K562 (cell line): ENCODE measurements around the gene SPATS2. TPM values are rescaled to one million over a fixed set of nuclear protein-coding genes. Genes with fewer than 3 reads are reported as not detected.

Experiments used
- ATAC-seq: fragments of 200-7000 bp; cut with Tn5 transposase; 3 replicates; pipeline ENCODE4 v1.9.1; 2020; ENCODE audit warnings: moderate library complexity
- BruUV-seq: library from RNA; stranded (reverse); fragments of 400-500 nt; replicated peaks from 2 replicates; lab custom pipeline; 2021; lab: Mats Ljungman, UMichigan
- CTCF ChIA-PET: fragments of 300-600 bp; formaldehyde crosslinking; extraction: SDS; loops from one replicate; lab custom pipeline; 2021; ENCODE audit warnings: low intra/inter-chr PET ratio; lab: Yijun Ruan, JAX
- POLR2A ChIA-PET: fragments of 300-600, 350-650 bp; sonication (Branson Sonifier 250); formaldehyde crosslinking; extraction: SDS; loops from one replicate; lab custom pipeline; 2021; ENCODE audit warnings: antibody characterized with exemption, inconsistent platforms; lab: Yijun Ruan, JAX
- DNase-seq, 4 experiments: peaks; one replicate each; pipeline versions ENCODE4 v3.0.0 to v3.0.0-alpha.2; 2011 to 2018; ENCODE audit warnings: low spot score in 3 of 4, mixed read lengths in 3 of 4; ENCODE audit errors: extremely low read depth in 1 of 4
- FAIRE-seq: peaks from 2 replicates; lab custom pipeline; 2011; peaks lifted over from hg19 to GRCh38; lab: Jason Lieb, UNC
- H2AFZ ChIP-seq: 2 replicates; pipeline ENCODE4 v1.6.0; 2011; ENCODE audit warnings: low read depth, low read length, control low read depth, inconsistent platforms
- H3K27ac ChIP-seq: fragments of 200-600 bp; 3 replicates; pipeline ENCODE4 v1.8.0; 2011; ENCODE audit warnings: low read depth, mild to moderate bottlenecking, control low read depth, inconsistent platforms, low read length, moderate library complexity, mixed read lengths; ENCODE audit errors: extremely low read depth
- H3K27me3 ChIP-seq, 2 experiments: fragments of 300-600 bp in 1 of 2; 2 replicates in 1 of 2; 3 replicates in 1 of 2; pipeline versions ENCODE4 v1.6.0 to v1.8.0; 2011; ENCODE audit warnings: inconsistent platforms in 2 of 2, low read length in 2 of 2, mild to moderate bottlenecking in 1 of 2, mixed read lengths in 1 of 2, moderate library complexity in 1 of 2; ENCODE audit not compliant: control insufficient read depth in 2 of 2, insufficient read depth in 2 of 2
- H3K36me3 ChIP-seq: fragments of 300-600 bp; 3 replicates; pipeline ENCODE4 v1.8.0; 2011; ENCODE audit warnings: mild to moderate bottlenecking, low read length, inconsistent platforms; ENCODE audit not compliant: control insufficient read depth, insufficient read depth
- H3K4me1 ChIP-seq, 2 experiments: fragments of 200-600 bp in 1 of 2; replicated peaks in 1 of 2; 2 replicates in 1 of 2; 3 replicates in 1 of 2; pipeline versions ENCODE4 v1.5.1 to v1.8.0; 2011; ENCODE audit warnings: inconsistent platforms in 2 of 2, low read length in 2 of 2, mild to moderate bottlenecking in 1 of 2, mixed read lengths in 1 of 2, moderate library complexity in 1 of 2; ENCODE audit not compliant: control insufficient read depth in 2 of 2, insufficient read depth in 2 of 2
- H3K4me2 ChIP-seq: 2 replicates; pipeline ENCODE4 v1.6.1; 2011; ENCODE audit warnings: low read length, control low read depth, inconsistent platforms, mixed read lengths; ENCODE audit not compliant: insufficient read depth
- H3K4me3 ChIP-seq: fragments of 200-600 bp; sonication (generic), shearing (Covaris generic); 2 replicates; pipeline ENCODE4 v1.5.1; 2016; ENCODE audit warnings: control low read depth, inconsistent platforms
- H3K79me2 ChIP-seq: fragments of 200-600 bp; 3 replicates; pipeline ENCODE4 v1.8.0; 2011; ENCODE audit warnings: low read length, inconsistent platforms; ENCODE audit not compliant: control insufficient read depth, insufficient read depth
- H3K9ac ChIP-seq, 2 experiments: 2 replicates each; pipeline versions ENCODE4 v1.6.0 to v1.6.1; 2011; ENCODE audit warnings: low read depth in 2 of 2, low read length in 2 of 2, control low read depth in 1 of 2, inconsistent platforms in 1 of 2, mild to moderate bottlenecking in 1 of 2, mixed read lengths in 1 of 2; ENCODE audit not compliant: insufficient read depth in 1 of 2
- H3K9me1 ChIP-seq: one replicate; pipeline ENCODE4 v1.6.0; 2011; ENCODE audit warnings: inconsistent platforms, mild to moderate bottlenecking, low read length, moderate library complexity; ENCODE audit not compliant: control insufficient read depth, insufficient read depth
- H3K9me3 ChIP-seq: replicated peaks from 2 replicates; pipeline ENCODE4 v1.5.1; 2011; ENCODE audit warnings: low read depth, low read length, inconsistent platforms; ENCODE audit not compliant: control insufficient read depth, insufficient read depth
- H4K20me1 ChIP-seq: replicated peaks from 2 replicates; pipeline ENCODE4 v1.6.1; 2011; ENCODE audit warnings: low read length, inconsistent platforms, mixed read lengths; ENCODE audit not compliant: control insufficient read depth, insufficient read depth
- FOXK2 ChIP-seq, 2 experiments: fragments of 450-650 bp; IDR thresholded peaks in 1 of 2; conservative IDR thresholded peaks in 1 of 2; 2 replicates each; pipeline ENCODE4 v1.6.1; 2016; ENCODE audit warnings: low read depth in 2 of 2, mild to moderate bottlenecking in 1 of 2
- GATAD2B ChIP-seq: fragments of 450-650 bp; IDR thresholded peaks from 2 replicates; pipeline ENCODE4 v1.6.1; 2017; ENCODE audit warnings: mild to moderate bottlenecking, borderline replicate concordance
- HDAC6 ChIP-seq: IDR thresholded peaks from 2 replicates; pipeline ENCODE4 v1.6.1; 2012; ENCODE audit warnings: low read depth, mild to moderate bottlenecking, control low read depth, inconsistent platforms, low read length, moderate library complexity
- KAT2B ChIP-seq: IDR thresholded peaks from one replicate; pipeline ENCODE4 v1.6.1; 2012; ENCODE audit warnings: low read depth, mild to moderate bottlenecking, control low read depth, inconsistent platforms, low read length, moderate library complexity
- KLF13 ChIP-seq: fragments of 450-650 bp; IDR thresholded peaks from 2 replicates; pipeline ENCODE4 v1.6.1; 2016; ENCODE audit warnings: missing genetic modification characterization, low read depth, mild to moderate bottlenecking, missing compliant biosample characterization, moderate library complexity, borderline replicate concordance
- L3MBTL2 ChIP-seq: fragments of 450-650 bp; IDR thresholded peaks from 2 replicates; pipeline ENCODE4 v1.6.1; 2016; ENCODE audit warnings: mild to moderate bottlenecking, moderate library complexity
- MED1 ChIP-seq: sonication (generic); formaldehyde crosslinking; IDR thresholded peaks from 2 replicates; pipeline ENCODE4 v1.8.1; 2023; ENCODE audit warnings: missing genetic modification reagents, borderline replicate concordance
- MTF1 ChIP-seq: fragments of 250-450 bp; sonication (Bioruptor Pico); IDR thresholded peaks from 2 replicates; pipeline ENCODE4 v1.9.0; 2021; ENCODE audit warnings: moderate library complexity, mild to moderate bottlenecking, inconsistent platforms, borderline replicate concordance
- PHF8 ChIP-seq: fragments of 200-600 bp; sonication (generic); IDR thresholded peaks from 2 replicates; pipeline ENCODE4 v1.6.1; 2012; ENCODE audit warnings: mixed run types, mild to moderate bottlenecking, inconsistent platforms, low read length, moderate library complexity, borderline replicate concordance
- PHTF2 ChIP-seq: fragments of 250-450 bp; sonication (Bioruptor Pico); IDR thresholded peaks from 2 replicates; pipeline ENCODE4 v1.5.0; 2021; ENCODE audit warnings: mild to moderate bottlenecking
- SP2 ChIP-seq: IDR thresholded peaks from 2 replicates; pipeline ENCODE4 v1.6.1; 2011; ENCODE audit warnings: mild to moderate bottlenecking, low read depth, low read length, moderate library complexity; ENCODE audit not compliant: poor library complexity, severe bottlenecking; ENCODE audit errors: extremely low read depth
- ZNF124 ChIP-seq: sonication (generic); formaldehyde crosslinking; IDR thresholded peaks from 2 replicates; pipeline ENCODE4 v1.8.1; 2022; ENCODE audit warnings: missing genetic modification reagents
- ZNF354B ChIP-seq: fragments of 250-450 bp; sonication (Bioruptor Pico); IDR thresholded peaks from 2 replicates; pipeline ENCODE4 v1.4.0; 2020
- ZNF76 ChIP-seq: fragments of 250-450 bp; sonication (Bioruptor Pico); IDR thresholded peaks from 2 replicates; pipeline ENCODE4 v1.4.0; 2020; ENCODE audit warnings: mild to moderate bottlenecking, moderate library complexity, borderline replicate concordance
- WGBS: fragments of 100-300 bp; shearing (Covaris generic); methylation state at CpG from one replicate; pipeline ENCODE4 v1.1.6; 2016; ENCODE audit warnings: low coverage, mixed read lengths; ENCODE audit not compliant: insufficient coverage; ENCODE audit errors: missing lambda C conversion rate; 5-methylcytosine and 5-hydroxymethylcytosine counted together
- in situ Hi-C: fragments of 300-500 bp; cut with MboI; formaldehyde crosslinking; loops from 4 replicates; pipeline ENCODE4 v1.15.0; 2018; ENCODE audit warnings: inconsistent platforms, mixed read lengths
- intact Hi-C: fragments of 100-400 bp; cut with micrococcal nuclease; formaldehyde crosslinking; loops from 2 replicates; pipeline ENCODE4 v1.14.2; 2022
- polyA plus RNA-seq, 8 experiments: library from polyadenylated mRNA; depleted of rRNA in 4 of 8; stranded (reverse) in 5 of 8; unstranded in 3 of 8; fragments of >200 nt; fragmentation: Nextera tagmentation in 2 of 8; fragmentation: Illumina TruSeq in 1 of 8; extraction: Ambion mirVana in 2 of 8; extraction: Trizol in 1 of 8; gene quantifications; 2 replicates each; pipeline versions ENCODE4 v1.2.1 to v1.2.3, GENCODE V29; 2011 to 2014; ENCODE audit warnings: inconsistent platforms in 1 of 8, missing spikeins in 1 of 8
- total RNA-seq, 7 experiments: library from RNA; depleted of rRNA in 6 of 7; stranded (reverse); fragments of >200 nt in 6 of 7; fragmentation: Illumina TruSeq in 2 of 7; extraction: Trizol in 2 of 7; gene quantifications; 2 replicates each; pipeline versions ENCODE4 v1.2.1 to v1.2.3, GENCODE V29; 2011 to 2021; ENCODE audit warnings: low replicate concordance in 1 of 7
- TF ChIP-seq, protein P1 (sequence below): sonication (generic); formaldehyde crosslinking; IDR thresholded peaks from 2 replicates; pipeline ENCODE4 v1.8.0; 2022; ENCODE audit warnings: missing genetic modification reagents, mild to moderate bottlenecking, moderate library complexity, borderline replicate concordance
- TF ChIP-seq, protein P2 (sequence below), 2 experiments: fragments of 450-650 bp in 1 of 2; sonication (generic) in 1 of 2; formaldehyde crosslinking in 1 of 2; IDR thresholded peaks in 1 of 2; conservative IDR thresholded peaks in 1 of 2; 2 replicates each; pipeline versions ENCODE4 v1.6.1 to v1.8.1; 2016 to 2023; ENCODE audit warnings: mild to moderate bottlenecking in 2 of 2, moderate library complexity in 2 of 2, inconsistent platforms in 1 of 2, missing genetic modification reagents in 1 of 2
- TF ChIP-seq, protein P3 (sequence below): sonication (generic); IDR thresholded peaks from 2 replicates; pipeline ENCODE4 v1.6.1; 2016

SPATS2 gene
- total and polyA plus RNA-seq, 9 of the 15 experiments (the other 6 are each of a cell fraction or from before 2014, with no cell fraction given): 5.4 to 48.2 (median 17.5) TPM

DNA sequence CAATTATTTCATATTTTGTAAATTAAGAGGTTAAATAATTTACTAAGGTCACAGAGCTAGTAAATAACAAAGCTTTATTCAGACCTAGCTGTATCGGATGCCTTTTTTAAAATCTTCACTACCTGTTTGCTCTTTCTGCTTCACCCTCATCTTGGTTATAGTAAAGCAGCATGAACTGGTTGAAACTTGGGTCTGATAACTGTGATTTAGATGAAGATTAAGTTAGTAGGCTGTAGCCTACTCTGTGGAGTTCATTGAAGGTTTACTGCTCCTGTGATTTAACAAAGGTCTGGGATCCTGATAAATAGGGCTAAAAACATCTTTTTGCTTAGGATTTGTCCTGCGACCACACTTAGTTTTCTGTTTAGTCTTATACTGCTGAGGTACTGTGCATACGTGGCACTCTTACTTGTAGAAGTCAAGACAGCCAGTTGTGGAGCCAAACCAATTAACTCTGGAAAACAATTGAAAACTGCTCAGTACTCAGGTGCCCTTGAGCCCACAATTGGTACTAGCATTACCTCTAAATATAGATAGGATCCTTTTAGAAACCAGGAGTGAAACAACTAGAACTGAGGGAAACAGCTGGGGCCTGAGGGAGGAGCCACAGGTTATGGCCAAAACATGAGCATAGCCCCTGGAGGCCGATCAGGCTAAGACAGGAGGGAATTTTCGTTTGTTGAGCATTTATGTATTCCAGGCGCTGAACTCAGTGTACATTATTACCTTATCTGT lies 2.3 kb downstream of the SPATS2 start:
- peaks cover 10% of the 10 kb centered on the region; the same call in 1 of the 3 replicates for H3K36me3 ChIP-seq
- ChIA-PET POLR2A (interaction anchor here (0.6 to 1.5 kb wide), 6 partner anchors 9 to 661 kb away, joined by 3 to 5 read pairs (median 3); partner anchors contain the start of gene TUBA1C), CTCF (interaction anchor here (1.1 kb wide), 1 partner anchor 145 kb away, joined by 3 read pairs; no protein-coding TSS in a partner anchor)
- no peak overlapping the region for H3K4me3 ChIP-seq
- peak overlapping the region in 1 of 2 experiments; percentile 9; a peak in 2 of 4 replicates for H3K9ac ChIP-seq
- H3K79me2 ChIP-seq: peaks cover 55% of the 10 kb centered on the region
- ATAC-seq (peak; percentile 63), FAIRE-seq (peak; percentile 89), DNase-seq (peak; percentile 43 to 77 (median 58))
- WGBS: 29% methylated on average over 6 of the region's 6 CpGs
- H3K9me3 ChIP-seq: no peaks in the 10 kb centered on the region
- intact Hi-C loops: loop anchor here (5.0 kb wide), 1 partner anchor 53 kb away; no protein-coding TSS in a partner anchor
- in situ Hi-C loops: no loop called here
- BruUV-seq: no TSS peak
- H2AFZ ChIP-seq: 0 out of 2 replicates have a peak overlapping the region, but pooled peaks have one; percentile 40
- H3K27ac ChIP-seq: peak overlapping the region; percentile 17; the same call in 2 of the 3 replicates
- peaks cover 12 to 25% of the 10 kb centered on the region in 2 experiments; a peak in 3 of 5 replicates for H3K4me1 ChIP-seq
- H3K9me1 ChIP-seq: no peaks in the 10 kb centered on the region
- H4K20me1 ChIP-seq: no peaks in the 10 kb centered on the region
- no peaks in the 10 kb centered on the region for H3K27me3 ChIP-seq
- peak overlapping the region; percentile 56 for H3K4me2 ChIP-seq
- TF ChIP-seq PHF8 (no peak), KAT2B (no peak), MED1 (CRISPR knock-in tag) (no peak), L3MBTL2 (peak; percentile 27; the same call in 1 of the 2 replicates), KLF13 (tag) (no peak), FOXK2 (conservative IDR thresholded peaks at IDR 0.05 in 1 of 2, IDR thresholded peaks at IDR 0.05 in 1 of 2; ENCODE audit: low read depth in 2 of 2) (peak in 1 of 2 experiments; percentile 69; a peak in 2 of 4 replicates), ZNF354B (no peak), MTF1 (CRISPR knock-in tag) (no peak), GATAD2B (peak; percentile 29; the same call in 1 of the 2 replicates), SP2 (no peak), ZNF76 (no peak), PHTF2 (CRISPR knock-in tag) (no peak), ZNF124 (CRISPR knock-in tag) (no peak), HDAC6 (no peak)
- TF ChIP-seq, protein P1, sequence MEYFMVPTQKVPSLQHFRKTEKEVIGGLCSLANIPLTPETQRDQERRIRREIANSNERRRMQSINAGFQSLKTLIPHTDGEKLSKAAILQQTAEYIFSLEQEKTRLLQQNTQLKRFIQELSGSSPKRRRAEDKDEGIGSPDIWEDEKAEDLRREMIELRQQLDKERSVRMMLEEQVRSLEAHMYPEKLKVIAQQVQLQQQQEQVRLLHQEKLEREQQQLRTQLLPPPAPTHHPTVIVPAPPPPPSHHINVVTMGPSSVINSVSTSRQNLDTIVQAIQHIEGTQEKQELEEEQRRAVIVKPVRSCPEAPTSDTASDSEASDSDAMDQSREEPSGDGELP (CRISPR knock-in tag): peak; percentile 92
- TF ChIP-seq, protein P2, sequence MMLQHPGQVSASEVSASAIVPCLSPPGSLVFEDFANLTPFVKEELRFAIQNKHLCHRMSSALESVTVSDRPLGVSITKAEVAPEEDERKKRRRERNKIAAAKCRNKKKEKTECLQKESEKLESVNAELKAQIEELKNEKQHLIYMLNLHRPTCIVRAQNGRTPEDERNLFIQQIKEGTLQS (IDR thresholded peaks at IDR 0.05): no peak
- TF ChIP-seq, protein P2 (CRISPR knock-in tag; conservative IDR thresholded peaks at IDR 0.05): no peak; the same call in 1 of the 2 replicates
- TF ChIP-seq, protein P3, sequence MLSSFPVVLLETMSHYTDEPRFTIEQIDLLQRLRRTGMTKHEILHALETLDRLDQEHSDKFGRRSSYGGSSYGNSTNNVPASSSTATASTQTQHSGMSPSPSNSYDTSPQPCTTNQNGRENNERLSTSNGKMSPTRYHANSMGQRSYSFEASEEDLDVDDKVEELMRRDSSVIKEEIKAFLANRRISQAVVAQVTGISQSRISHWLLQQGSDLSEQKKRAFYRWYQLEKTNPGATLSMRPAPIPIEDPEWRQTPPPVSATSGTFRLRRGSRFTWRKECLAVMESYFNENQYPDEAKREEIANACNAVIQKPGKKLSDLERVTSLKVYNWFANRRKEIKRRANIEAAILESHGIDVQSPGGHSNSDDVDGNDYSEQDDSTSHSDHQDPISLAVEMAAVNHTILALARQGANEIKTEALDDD: peak; percentile 82
